Measurements from ENCODE around the gene PCSK2. TPM values are rescaled to one million over a fixed set of nuclear protein-coding genes. Genes with fewer than 3 reads are reported as not detected.

Gene PCSK2
- polyA plus RNA-seq, 1 donor from 2014 or later = 27.9 TPM

- Histone ChIP-seq H3K27ac (ENCODE audit: low read length) (no peak overlapping the region), H3K9me2 (ENCODE audit: insufficient read depth, low read length) (no peaks in the 10 kb centered on the region)
These were observed 1.8 kb downstream of the PCSK2 start for GRCh38 chr20:17228624-17229061.

GRCh38 chr20:17229256-17229655 is 2.4 kb downstream of the PCSK2 start:
- peak overlapping the region; percentile 90 for H3K4me2 ChIP-seq (ENCODE audit: low read length)
- no peaks in the 10 kb centered on the region for H3K36me3 ChIP-seq (ENCODE audit: insufficient read depth, low read length)
- peak overlapping the region; percentile 75 for H3K4me3 ChIP-seq (ENCODE audit: low read length)
- no peaks in the 10 kb centered on the region for H3K9me2 ChIP-seq (ENCODE audit: insufficient read depth, low read length)
- no peak overlapping the region for H3K27ac ChIP-seq (ENCODE audit: low read length)
- H4K20me1 ChIP-seq (ENCODE audit: insufficient read depth) = no peaks in the 10 kb centered on the region
- no peaks in the 10 kb centered on the region for H3F3A ChIP-seq (ENCODE audit: insufficient read depth, low read length, poor library complexity, severe bottlenecking)
- H3K27me3 ChIP-seq (ENCODE audit: insufficient read depth, low read depth, low read length) = peaks cover 22% of the 10 kb centered on the region
- H2AFZ ChIP-seq (ENCODE audit: low read depth, low read length) = no peak overlapping the region
- peak overlapping the region; percentile 85 for H3K9ac ChIP-seq (ENCODE audit: low read length)
- peaks cover 31% of the 10 kb centered on the region for H3K79me2 ChIP-seq (replicated peaks; ENCODE audit: insufficient read depth, low read length)
- peaks cover 5% of the 10 kb centered on the region for H3K9me3 ChIP-seq (ENCODE audit: low read length)
- TF ChIP-seq SMC3 (conservative IDR thresholded peaks at IDR 0.05; ENCODE audit: poor library complexity) (no peak), RAD21 (conservative IDR thresholded peaks at IDR 0.05) (no peak), REST (IDR thresholded peaks at IDR 0.05; ENCODE audit: borderline replicate concordance) (no peak), CTCF (IDR thresholded peaks at IDR 0.05; ENCODE audit: poor library complexity, severe bottlenecking) (no peak), POLR2AphosphoS5 (IDR thresholded peaks at IDR 0.05) (no peak), MXI1 (conservative IDR thresholded peaks at IDR 0.05; ENCODE audit: poor library complexity, severe bottlenecking) (no peak)

More at GRCh38 chr20:17228624-17229061, 1.8 kb downstream of the PCSK2 start:
- peaks cover 22% of the 10 kb centered on the region for H3K27me3 ChIP-seq (ENCODE audit: insufficient read depth, low read depth, low read length)
- no peaks in the 10 kb centered on the region for H3K36me3 ChIP-seq (ENCODE audit: insufficient read depth, low read length)
- H2AFZ ChIP-seq (ENCODE audit: low read depth, low read length) = no peak overlapping the region
- H3K79me2 ChIP-seq (replicated peaks; ENCODE audit: insufficient read depth, low read length) = peaks cover 31% of the 10 kb centered on the region
- H3K4me3 ChIP-seq (ENCODE audit: low read length) = peak overlapping the region; percentile 75
- peak overlapping the region; percentile 85 for H3K9ac ChIP-seq (ENCODE audit: low read length)
- H3K4me2 ChIP-seq (ENCODE audit: low read length) = peak overlapping the region; percentile 56
- peaks cover 5% of the 10 kb centered on the region for H3K9me3 ChIP-seq (ENCODE audit: low read length)
- H3F3A ChIP-seq (ENCODE audit: insufficient read depth, low read length, poor library complexity, severe bottlenecking) = no peaks in the 10 kb centered on the region
- H4K20me1 ChIP-seq (ENCODE audit: insufficient read depth) = no peaks in the 10 kb centered on the region
- TF ChIP-seq POLR2AphosphoS5 (IDR thresholded peaks at IDR 0.05) (no peak), RAD21 (conservative IDR thresholded peaks at IDR 0.05) (peak; percentile 26), REST (IDR thresholded peaks at IDR 0.05; ENCODE audit: borderline replicate concordance) (no peak), TAF1 (IDR thresholded peaks at IDR 0.05; ENCODE audit: low read depth) (no peak), EZH2 (IDR thresholded peaks at IDR 0.05; ENCODE audit: borderline replicate concordance, insufficient read depth, low read length, poor library complexity, severe bottlenecking) (no peak), SMC3 (conservative IDR thresholded peaks at IDR 0.05; ENCODE audit: poor library complexity) (peak; percentile 36), MXI1 (conservative IDR thresholded peaks at IDR 0.05; ENCODE audit: poor library complexity, severe bottlenecking) (peak; percentile 53), CTCF (IDR thresholded peaks at IDR 0.05; ENCODE audit: poor library complexity, severe bottlenecking) (no peak), EP300 (conservative IDR thresholded peaks at IDR 0.05; ENCODE audit: poor library complexity, severe bottlenecking) (no peak)
